CD4-positive, alpha-beta T cell treated with Interferon alpha-2 for 1 hour (primary cell): ENCODE measurements around the gene ARR3.
"Not testable (repeated sequence)": the region's sequence is repeated elsewhere in the genome, so short reads cannot be mapped to it uniquely, and the experiment has no call there.

Experiments used
- DNase-seq, 2 donors: peaks; one replicate each; pipeline ENCODE4 v3.0.0-alpha.2; 2020 to 2022

ARR3 gene

GRCh38 chrX:70281951-70282350, 13.8 kb downstream of the ARR3 start, which contains the start of gene RAB41:
RAB41 (plus strand) TSS chrX:70282172; CDS start chrX:70282218, 46 bp downstream.
- DNase-seq, result no peak

GRCh38 chrX:70289168-70289792, 21.1 kb downstream of the ARR3 start:
- DNase-seq, result no peak

- DNase-seq, result peak; percentile 79 to 85
Observed at GRCh38 chrX:70289793-70290770, 21.9 kb downstream of the ARR3 start, which contains the start of the genes KIF4A and PDZD11. KIF4A (plus strand) TSS chrX:70290104; CDS start chrX:70290459, 355 bp downstream. PDZD11 (minus strand) TSS chrX:70289927; CDS start chrX:70289341, 586 bp downstream.

GRCh38 chrX:70292788-70293187, 24.7 kb downstream of the ARR3 start:
- no peak for DNase-seq

GRCh38 chrX:70293621-70294020, 25.5 kb downstream of the ARR3 start:
- no peak for DNase-seq

GRCh38 chrX:70301716-70302115, 33.6 kb downstream of the ARR3 start:
- no peak for DNase-seq

- no peak for DNase-seq
Observed at GRCh38 chrX:70313503-70313902, 45.4 kb downstream of the ARR3 start.

- DNase-seq, result no peak
Observed at GRCh38 chrX:70322784-70323183, 54.6 kb downstream of the ARR3 start.

GRCh38 chrX:70323628-70324027, 55.5 kb downstream of the ARR3 start:
- DNase-seq, result not testable (repeated sequence)

- no peak for DNase-seq
Observed at GRCh38 chrX:70324326-70324725, 56.2 kb downstream of the ARR3 start.

GRCh38 chrX:70331161-70331560, 63.0 kb downstream of the ARR3 start:
- no peak for DNase-seq
